PC-9 (cell line): Measurements from ENCODE around the gene LCE3D.
"Not testable (repeated sequence)": the region's sequence is repeated elsewhere in the genome, so short reads cannot be mapped to it uniquely, and the experiment has no call there.

Experiments
- EZH2 ChIP-seq: fragments of 200-600 bp; sonication (generic); IDR thresholded peaks from 2 replicates; pipeline ENCODE4 v1.8.0; 2017; ENCODE audit warnings: antibody characterized with exemption, low read depth
- TF ChIP-seq, protein P1 (sequence below): fragments of 200-600 bp; sonication (generic); conservative IDR thresholded peaks from 2 replicates; pipeline ENCODE4 v1.6.1; 2017; ENCODE audit warnings: mixed run types, antibody characterized with exemption, mild to moderate bottlenecking, moderate library complexity

DNA sequence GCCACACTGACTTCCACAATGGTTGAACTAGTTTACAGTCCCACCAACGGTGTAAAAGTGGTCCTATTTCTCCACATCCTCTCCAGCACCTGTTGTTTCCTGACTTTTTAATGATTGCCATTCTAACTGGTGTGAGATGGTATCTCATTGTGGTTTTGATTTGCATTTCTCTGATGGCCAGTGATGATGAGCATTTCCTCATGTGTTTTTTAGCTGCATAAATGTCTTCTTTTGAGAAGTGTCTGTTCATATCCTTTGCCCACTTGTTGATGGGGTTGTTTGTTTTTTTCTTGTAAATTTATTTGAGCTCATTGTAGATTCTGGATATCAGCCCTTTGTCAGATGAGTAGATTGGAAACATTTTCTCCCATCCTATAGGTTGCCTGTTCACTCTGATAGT is 32.0 kb downstream of the LCE3D start:
- TF ChIP-seq EZH2 = not testable (repeated sequence)
- TF ChIP-seq, protein P1, sequence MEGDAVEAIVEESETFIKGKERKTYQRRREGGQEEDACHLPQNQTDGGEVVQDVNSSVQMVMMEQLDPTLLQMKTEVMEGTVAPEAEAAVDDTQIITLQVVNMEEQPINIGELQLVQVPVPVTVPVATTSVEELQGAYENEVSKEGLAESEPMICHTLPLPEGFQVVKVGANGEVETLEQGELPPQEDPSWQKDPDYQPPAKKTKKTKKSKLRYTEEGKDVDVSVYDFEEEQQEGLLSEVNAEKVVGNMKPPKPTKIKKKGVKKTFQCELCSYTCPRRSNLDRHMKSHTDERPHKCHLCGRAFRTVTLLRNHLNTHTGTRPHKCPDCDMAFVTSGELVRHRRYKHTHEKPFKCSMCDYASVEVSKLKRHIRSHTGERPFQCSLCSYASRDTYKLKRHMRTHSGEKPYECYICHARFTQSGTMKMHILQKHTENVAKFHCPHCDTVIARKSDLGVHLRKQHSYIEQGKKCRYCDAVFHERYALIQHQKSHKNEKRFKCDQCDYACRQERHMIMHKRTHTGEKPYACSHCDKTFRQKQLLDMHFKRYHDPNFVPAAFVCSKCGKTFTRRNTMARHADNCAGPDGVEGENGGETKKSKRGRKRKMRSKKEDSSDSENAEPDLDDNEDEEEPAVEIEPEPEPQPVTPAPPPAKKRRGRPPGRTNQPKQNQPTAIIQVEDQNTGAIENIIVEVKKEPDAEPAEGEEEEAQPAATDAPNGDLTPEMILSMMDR = not testable (repeated sequence)
